VCaP (cell line): ENCODE measurements around the gene PAK1IP1.
"Not testable (repeated sequence)": the region's sequence is repeated elsewhere in the genome, so short reads cannot be mapped to it uniquely, and the experiment has no call there.

ENCODE experiments used
- H3K27ac ChIP-seq: fragments of 450-650 bp; 2 replicates; pipeline ENCODE4 v1.5.1; 2017
- CTCF ChIP-seq: fragments of 450-650 bp; conservative IDR thresholded peaks from 2 replicates; pipeline ENCODE4 v1.5.1; 2017; ENCODE audit warnings: mild to moderate bottlenecking, moderate library complexity

Gene PAK1IP1

GRCh38 chr6:10694302-10695085, at the start of gene PAK1IP1, which contains the start of gene C6orf52:
TSS of gene PAK1IP1 (plus strand) at chr6:10694972. CDS start at chr6:10694986, 14 bp downstream.
TSS of gene C6orf52 (minus strand) at chr6:10694616. CDS start at chr6:10687550, 7,066 bp downstream.
- TF ChIP-seq CTCF, result no peak
- peak within 1 kb of the TSS; percentile 78 for H3K27ac ChIP-seq

- TF ChIP-seq CTCF, result no peak
- H3K27ac ChIP-seq, result no peak overlapping the region
Observed at GRCh38 chr6:10655508-10656055, 39.2 kb upstream of the PAK1IP1 start.

GRCh38 chr6:10658910-10659698, 35.7 kb upstream of the PAK1IP1 start:
- TF ChIP-seq CTCF, result no peak
- H3K27ac ChIP-seq, result peak overlapping the region; percentile 59

GRCh38 chr6:10659699-10660348, 34.9 kb upstream of the PAK1IP1 start:
- peak overlapping the region; percentile 59 for H3K27ac ChIP-seq
- no peak for TF ChIP-seq CTCF

- peak overlapping the region; percentile 59; the same call in 1 of the 2 replicates for H3K27ac ChIP-seq
Observed at GRCh38 chr6:10660431-10661191, 34.2 kb upstream of the PAK1IP1 start.

- TF ChIP-seq CTCF, result no peak
- H3K27ac ChIP-seq, result no peak overlapping the region
Observed at GRCh38 chr6:10662207-10662606, 32.6 kb upstream of the PAK1IP1 start.

GRCh38 chr6:10662742-10663141, 32.0 kb upstream of the PAK1IP1 start:
- no peak for TF ChIP-seq CTCF
- no peak overlapping the region for H3K27ac ChIP-seq

- not testable (repeated sequence) for H3K27ac ChIP-seq
Observed at GRCh38 chr6:10665595-10665994, 29.2 kb upstream of the PAK1IP1 start.
